Tibial nerve (tissue), 4 donors: ENCODE measurements around the gene COL2A1. TPM values are rescaled to one million over a fixed set of nuclear protein-coding genes. Genes with fewer than 3 reads are reported as not detected.

Experiments
- DNase-seq, 2 donors: peaks; one replicate each; pipeline ENCODE4 v3.0.0-alpha.2; 2019; ENCODE audit warnings: low spot score in 2 of 2
- H3K27ac ChIP-seq, 4 donors: fragments of 200-600 bp; sonication (generic) in 3 of 4; one replicate each; pipeline ENCODE4 v1.5.1; 2017 to 2019; ENCODE audit warnings: mild to moderate bottlenecking in 1 of 4
- H3K27me3 ChIP-seq, 2 donors: fragments of 200-600 bp; sonication (generic) in 1 of 2; one replicate each; pipeline versions ENCODE4 v1.5.1 to v1.6.0; 2017 to 2019
- H3K36me3 ChIP-seq, 3 donors: fragments of 200-600 bp; sonication (generic); one replicate each; pipeline ENCODE4 v1.5.1; 2018 to 2019
- H3K4me1 ChIP-seq, 4 donors: fragments of 200-600 bp; sonication (generic) in 3 of 4; one replicate each; pipeline ENCODE4 v1.5.1; 2017 to 2019
- H3K4me3 ChIP-seq, 4 donors: fragments of 200-600 bp; sonication (generic) in 3 of 4; one replicate each; pipeline ENCODE4 v1.5.1; 2017 to 2019; ENCODE audit warnings: mild to moderate bottlenecking in 1 of 4, moderate library complexity in 1 of 4
- H3K9me3 ChIP-seq, 4 donors: fragments of 200-600 bp; sonication (generic) in 3 of 4; one replicate each; pipeline ENCODE4 v1.5.1; 2017 to 2019
- EP300 ChIP-seq, 2 donors: sonication (generic); formaldehyde crosslinking; IDR thresholded peaks; one replicate each; pipeline ENCODE4 v1.6.1; 2017; ENCODE audit warnings: antibody characterized with exemption in 2 of 2, mild to moderate bottlenecking in 1 of 2
- POLR2A ChIP-seq, 2 donors: fragments of 450-650 bp; IDR thresholded peaks; one replicate each; pipeline ENCODE4 v1.6.1; 2017; ENCODE audit warnings: antibody characterized with exemption in 2 of 2, mild to moderate bottlenecking in 2 of 2, moderate library complexity in 2 of 2
- WGBS, 2 donors: methylation state at CpG; one replicate each; pipeline ENCODE4 v1.1.5; 2018; 5-methylcytosine and 5-hydroxymethylcytosine counted together
- total RNA-seq, 4 donors: library from RNA; depleted of rRNA; stranded (reverse); fragments of >200 nt; gene quantifications; one replicate each; pipeline ENCODE4 v1.1.0, GENCODE V29; 2016
- TF ChIP-seq, protein P1 (sequence below), 5 experiments: fragments of 200-600 bp in 3 of 5; fragments of 450-650 bp in 2 of 5; sonication (generic) in 3 of 5; IDR thresholded peaks; one replicate each; pipeline ENCODE4 v1.5.1; 2016 to 2019; ENCODE audit warnings: antibody characterized with exemption in 5 of 5, mild to moderate bottlenecking in 3 of 5, moderate library complexity in 2 of 5

The COL2A1 gene
- total RNA-seq, 4 donors from 2014 or later: not detected

DNA sequence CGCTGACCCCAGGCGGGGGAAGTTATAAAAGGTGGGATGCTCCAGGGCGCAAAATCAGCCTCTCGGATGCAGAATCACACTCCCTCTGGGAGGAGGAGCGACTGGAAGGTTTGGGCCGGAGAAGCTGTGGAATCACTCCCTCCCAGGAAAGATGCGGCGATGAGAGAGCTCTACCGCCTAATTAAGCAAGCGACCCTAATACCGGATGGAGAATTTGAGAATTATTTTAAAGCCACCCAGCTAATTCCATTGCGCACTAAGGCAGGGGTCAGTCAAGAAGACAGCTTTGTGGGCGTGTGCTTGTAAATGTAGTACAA, 1.9 kb downstream of the COL2A1 start:
- H3K27ac ChIP-seq: no peak overlapping the region
- H3K27me3 ChIP-seq: peaks cover 0 to 74% of the 10 kb centered on the region in 2 donors
- no peak for DNase-seq
- TF ChIP-seq EP300 (IDR thresholded peaks at IDR 0.05) (no peak), POLR2A (IDR thresholded peaks at IDR 0.05) (no peak)
- TF ChIP-seq, protein P1, sequence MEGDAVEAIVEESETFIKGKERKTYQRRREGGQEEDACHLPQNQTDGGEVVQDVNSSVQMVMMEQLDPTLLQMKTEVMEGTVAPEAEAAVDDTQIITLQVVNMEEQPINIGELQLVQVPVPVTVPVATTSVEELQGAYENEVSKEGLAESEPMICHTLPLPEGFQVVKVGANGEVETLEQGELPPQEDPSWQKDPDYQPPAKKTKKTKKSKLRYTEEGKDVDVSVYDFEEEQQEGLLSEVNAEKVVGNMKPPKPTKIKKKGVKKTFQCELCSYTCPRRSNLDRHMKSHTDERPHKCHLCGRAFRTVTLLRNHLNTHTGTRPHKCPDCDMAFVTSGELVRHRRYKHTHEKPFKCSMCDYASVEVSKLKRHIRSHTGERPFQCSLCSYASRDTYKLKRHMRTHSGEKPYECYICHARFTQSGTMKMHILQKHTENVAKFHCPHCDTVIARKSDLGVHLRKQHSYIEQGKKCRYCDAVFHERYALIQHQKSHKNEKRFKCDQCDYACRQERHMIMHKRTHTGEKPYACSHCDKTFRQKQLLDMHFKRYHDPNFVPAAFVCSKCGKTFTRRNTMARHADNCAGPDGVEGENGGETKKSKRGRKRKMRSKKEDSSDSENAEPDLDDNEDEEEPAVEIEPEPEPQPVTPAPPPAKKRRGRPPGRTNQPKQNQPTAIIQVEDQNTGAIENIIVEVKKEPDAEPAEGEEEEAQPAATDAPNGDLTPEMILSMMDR (IDR thresholded peaks at IDR 0.05): no peak
- H3K4me1 ChIP-seq: peaks cover 0 to 49% (median 37%) of the 10 kb centered on the region in 4 donors
- peak overlapping the region; percentile 26 to 55 (median 47) for H3K4me3 ChIP-seq
- WGBS, 2 donors: 0 to 2% methylated on average over 11 to 13 of the region's 13 CpGs
- H3K36me3 ChIP-seq: no peaks in the 10 kb centered on the region
- H3K9me3 ChIP-seq: no peaks in the 10 kb centered on the region

DNA sequence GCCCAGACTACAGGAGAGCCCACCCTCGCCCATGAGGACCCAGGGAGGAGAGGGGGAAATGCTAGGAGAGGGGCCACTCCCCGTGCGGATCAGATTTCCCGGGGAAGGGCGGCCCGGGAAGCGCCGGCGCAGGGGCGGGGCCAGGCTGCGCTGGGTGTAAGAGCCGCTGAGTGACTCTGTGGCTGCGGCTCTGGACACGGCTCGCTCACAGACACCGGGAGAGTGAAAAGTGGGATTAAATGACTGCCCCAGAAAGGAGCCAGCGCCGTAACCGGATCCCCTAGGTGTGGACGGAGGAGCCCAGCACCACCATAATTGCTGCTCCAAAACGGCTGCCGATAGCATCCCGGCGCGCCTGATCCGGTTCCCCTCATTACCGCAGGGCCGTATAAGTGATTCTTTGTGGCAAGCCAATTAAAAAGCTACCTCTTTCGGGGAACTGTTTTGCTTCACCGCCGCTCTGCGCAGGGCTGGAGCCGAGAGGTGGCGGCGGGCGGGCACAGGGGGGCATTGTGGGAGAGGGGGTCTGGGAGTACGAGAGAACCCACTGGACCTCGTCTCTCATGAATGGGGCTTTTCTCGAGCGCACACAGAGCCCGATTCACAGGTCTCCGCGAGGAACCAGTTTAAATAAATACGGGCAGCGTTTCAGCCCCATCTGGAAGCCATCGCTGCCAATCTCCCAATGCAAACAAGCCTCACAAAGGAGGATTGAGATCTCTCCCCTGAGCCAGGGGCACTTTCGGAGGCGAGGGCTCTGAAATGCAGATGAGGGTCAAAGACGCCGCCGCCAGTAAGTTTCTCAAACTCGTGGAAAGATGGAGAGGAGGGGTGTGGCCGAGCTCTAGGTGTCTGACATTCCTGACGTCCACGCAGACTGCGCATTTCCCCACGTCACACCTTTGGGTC, 2.5 kb downstream of the COL2A1 start:
- H3K4me3 ChIP-seq: peak overlapping the region; percentile 26 to 55 (median 47)
- TF ChIP-seq EP300 (IDR thresholded peaks at IDR 0.05): no peak
- TF ChIP-seq, protein P1 (IDR thresholded peaks at IDR 0.05): no peak
- H3K36me3 ChIP-seq: no peaks in the 10 kb centered on the region
- H3K27ac ChIP-seq: no peak overlapping the region
- WGBS, 2 donors: 1% methylated on average over 57 of the region's 57 CpGs
- peaks cover 0 to 68% of the 10 kb centered on the region in 2 donors for H3K27me3 ChIP-seq
- H3K4me1 ChIP-seq: peaks cover 0 to 49% (median 37%) of the 10 kb centered on the region in 4 donors
- no peak for DNase-seq
- H3K9me3 ChIP-seq: no peaks in the 10 kb centered on the region

DNA sequence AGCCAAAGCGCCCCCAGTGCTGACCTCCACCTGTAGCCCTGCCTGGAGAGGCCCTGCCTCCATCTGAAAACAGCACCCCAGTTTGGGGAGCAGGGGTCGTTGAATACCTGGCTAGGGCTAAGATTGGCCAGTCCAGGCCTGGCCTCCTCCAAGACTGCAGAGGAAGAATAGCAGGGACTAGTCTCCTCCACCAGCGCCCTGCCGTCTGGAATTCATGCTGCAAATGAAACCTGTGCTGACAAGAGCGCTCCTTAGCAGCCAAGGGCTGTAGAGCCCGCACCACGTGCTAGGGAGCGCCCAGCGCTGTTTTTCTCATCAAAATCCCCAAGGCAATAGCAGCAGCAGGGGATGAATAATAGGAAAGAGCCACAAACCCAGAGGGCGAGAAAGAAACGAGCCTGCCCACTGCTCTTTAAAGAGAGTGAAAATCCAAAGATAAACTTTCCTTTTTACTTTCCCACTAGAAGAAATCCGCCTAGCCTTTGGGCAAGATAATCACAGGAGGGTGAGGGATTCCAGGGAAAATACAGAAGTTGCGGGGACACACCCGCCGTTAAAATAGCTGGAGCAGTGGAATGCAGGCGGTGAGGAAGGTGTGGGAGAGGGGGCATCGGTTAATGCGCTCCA, 3.3 kb downstream of the COL2A1 start:
- Histone ChIP-seq H3K27me3 (peaks cover 0 to 60% of the 10 kb centered on the region in 2 donors), H3K4me1 (peaks cover 0 to 54% (median 37%) of the 10 kb centered on the region in 4 donors), H3K9me3 (no peaks in the 10 kb centered on the region), H3K27ac (no peak overlapping the region), H3K36me3 (no peaks in the 10 kb centered on the region), H3K4me3 (peak overlapping the region; percentile 26 to 55 (median 47))
- WGBS, 2 donors: 10 to 11% methylated on average over 18 of the region's 18 CpGs
- TF ChIP-seq POLR2A (IDR thresholded peaks at IDR 0.05) (no peak), EP300 (IDR thresholded peaks at IDR 0.05) (no peak)
- TF ChIP-seq, protein P1 (IDR thresholded peaks at IDR 0.05): no peak
- no peak for DNase-seq

DNA sequence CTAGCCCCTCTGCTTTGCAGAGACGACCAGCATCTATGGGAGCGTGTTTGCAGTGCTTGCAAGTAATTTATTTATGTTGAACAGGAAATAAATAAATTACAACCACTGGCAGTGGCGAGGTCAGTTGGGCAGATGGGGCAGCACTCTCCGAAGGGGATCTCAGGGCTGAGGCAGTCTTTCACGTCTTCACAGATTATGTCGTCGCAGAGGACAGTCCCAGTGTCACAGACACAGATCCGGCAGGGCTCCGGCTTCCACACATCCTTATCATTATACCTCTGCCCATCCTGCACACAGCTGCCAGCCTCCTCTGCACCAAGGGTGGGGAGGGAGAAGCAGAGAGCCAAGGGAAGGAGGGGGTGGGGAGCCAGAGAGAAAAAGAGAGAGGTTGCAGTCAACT, 4.5 kb downstream of the COL2A1 start:
- DNase-seq: no peak
- H3K4me3 ChIP-seq: no peak overlapping the region
- no peak for TF ChIP-seq EP300 (IDR thresholded peaks at IDR 0.05)
- no peak for TF ChIP-seq POLR2A (IDR thresholded peaks at IDR 0.05)
- TF ChIP-seq, protein P1 (IDR thresholded peaks at IDR 0.05): no peak
- H3K27ac ChIP-seq: no peak overlapping the region
- no peaks in the 10 kb centered on the region for H3K9me3 ChIP-seq
- peaks cover 0 to 48% of the 10 kb centered on the region in 2 donors for H3K27me3 ChIP-seq
- H3K4me1 ChIP-seq: peaks cover 0 to 52% (median 36%) of the 10 kb centered on the region in 4 donors
- H3K36me3 ChIP-seq: no peaks in the 10 kb centered on the region
- WGBS, 2 donors: 74 to 76% methylated on average over 9 of the region's 9 CpGs

DNA sequence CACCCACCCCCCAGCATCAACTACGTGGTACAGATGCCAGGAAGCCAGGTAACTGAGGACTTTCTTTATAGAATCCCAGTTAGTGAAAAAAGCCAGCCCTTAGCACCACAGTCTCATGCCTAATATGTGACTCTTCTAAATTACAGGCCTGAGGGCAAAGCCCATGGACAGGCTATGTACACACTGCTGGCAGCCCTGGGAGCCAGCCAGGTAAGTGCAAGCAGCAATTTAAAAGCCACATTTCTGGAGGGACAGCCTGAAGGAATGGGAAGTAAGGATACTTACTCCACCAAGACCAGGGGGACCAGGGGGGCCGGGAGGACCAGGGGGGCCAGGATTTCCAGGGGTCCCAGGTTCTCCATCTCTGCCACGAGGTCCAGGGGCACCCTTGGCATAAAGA, 7.0 kb downstream of the COL2A1 start:
- Histone ChIP-seq H3K27me3 (peaks cover 0 to 24% of the 10 kb centered on the region in 2 donors), H3K9me3 (no peaks in the 10 kb centered on the region), H3K36me3 (no peaks in the 10 kb centered on the region), H3K4me3 (no peak overlapping the region), H3K4me1 (peaks cover 0 to 27% (median 12%) of the 10 kb centered on the region in 4 donors), H3K27ac (no peak overlapping the region)
- no peak for DNase-seq
- TF ChIP-seq EP300 (IDR thresholded peaks at IDR 0.05) (no peak), POLR2A (IDR thresholded peaks at IDR 0.05) (no peak)
- TF ChIP-seq, protein P1 (IDR thresholded peaks at IDR 0.05): no peak
- 72 to 78% methylated on average over 3 of the region's 3 CpGs for WGBS, 2 donors
